LNCaP clone FGC (cell line): Measurements from ENCODE around the gene NOP16.

Source experiments
- DNase-seq: peaks from one replicate; pipeline ENCODE4 v3.0.0-alpha.2; 2011; ENCODE audit warnings: low read depth
- H3K4me3 ChIP-seq: 2 replicates; pipeline ENCODE4 v1.5.1; 2011; ENCODE audit warnings: mild to moderate bottlenecking, low read depth, low read length, control low read depth
- CTCF ChIP-seq: IDR thresholded peaks from 2 replicates; pipeline ENCODE4 v1.5.1; 2012; ENCODE audit warnings: mild to moderate bottlenecking; ENCODE audit not compliant: control insufficient read depth, insufficient read depth; ENCODE audit errors: extremely low read depth

The NOP16 gene

GRCh38 chr5:176366232-176366894 is 22.0 kb downstream of the NOP16 start:
- DNase-seq, result no peak
- H3K4me3 ChIP-seq, result no peak overlapping the region
- TF ChIP-seq CTCF, result no peak

GRCh38 chr5:176365351-176366231 is 22.8 kb downstream of the NOP16 start, which contains the start of gene ARL10:
Gene ARL10, plus strand, starts transcription at chr5:176365487. Its CDS starts 77 bp downstream, at chr5:176365564.
- TF ChIP-seq CTCF, result no peak
- H3K4me3 ChIP-seq, result no peak within 1 kb of the TSS
- no peak for DNase-seq

GRCh38 chr5:176364765-176365350 is 23.5 kb downstream of the NOP16 start:
- TF ChIP-seq CTCF, result no peak
- no peak overlapping the region for H3K4me3 ChIP-seq
- DNase-seq, result no peak

GRCh38 chr5:176362233-176362490 is 26.2 kb downstream of the NOP16 start:
- H3K4me3 ChIP-seq, result peak overlapping the region; percentile 98; the same call in 1 of the 2 replicates
- no peak for TF ChIP-seq CTCF
- no peak for DNase-seq

- peak; percentile 34 for TF ChIP-seq CTCF
- peak; percentile 69 for DNase-seq
Measured at GRCh38 chr5:176361437-176362232, 26.8 kb downstream of the NOP16 start, which contains the start of gene KIAA1191. Gene KIAA1191, minus strand, starts transcription at chr5:176361764. Its CDS starts 2,256 bp downstream, at chr5:176359508.

GRCh38 chr5:176360894-176361436 is 27.4 kb downstream of the NOP16 start:
- TF ChIP-seq CTCF, result no peak
- H3K4me3 ChIP-seq, result peak overlapping the region; percentile 98
- DNase-seq, result no peak

More at GRCh38 chr5:176361437-176362232, 26.8 kb downstream of the NOP16 start, which contains the start of gene KIAA1191:
- peak within 1 kb of the TSS; percentile 98 for H3K4me3 ChIP-seq
